Spleen (tissue), 11 donors: ENCODE data around the gene RLN2. TPM values are rescaled to one million over a fixed set of nuclear protein-coding genes. Genes with fewer than 3 reads are reported as not detected.

Experiments used
- DNase-seq: peaks from one replicate; pipeline ENCODE4 v3.0.0-alpha.2; 2020
- H3K27ac ChIP-seq, 8 donors: fragments of 200-600 bp; sonication (generic) in 7 of 8; 1 replicate in 4 of 8; 2 replicates in 4 of 8; pipeline versions ENCODE4 v1.5.0 to v1.8.0; 2016 to 2021; ENCODE audit warnings: inconsistent platforms in 4 of 8, mild to moderate bottlenecking in 4 of 8, moderate library complexity in 1 of 8
- H3K27me3 ChIP-seq, 7 donors: fragments of 200-600 bp; sonication (generic) in 6 of 7; replicated peaks in 1 of 7; 1 replicate in 4 of 7; 2 replicates in 3 of 7; pipeline versions ENCODE4 v1.5.0 to v1.8.0; 2016 to 2021; ENCODE audit warnings: inconsistent platforms in 3 of 7, mild to moderate bottlenecking in 1 of 7
- H3K36me3 ChIP-seq, 6 donors: fragments of 200-600 bp; sonication (generic) in 5 of 6; 1 replicate in 4 of 6; 2 replicates in 2 of 6; pipeline versions ENCODE4 v1.5.0 to v1.8.0; 2016 to 2021; ENCODE audit warnings: inconsistent platforms in 2 of 6
- H3K4me1 ChIP-seq, 6 donors: fragments of 200-600 bp; sonication (generic) in 5 of 6; 1 replicate in 3 of 6; 2 replicates in 3 of 6; pipeline versions ENCODE4 v1.5.0 to v1.8.0; 2016 to 2021; ENCODE audit warnings: inconsistent platforms in 3 of 6
- H3K4me3 ChIP-seq, 8 donors: fragments of 200-600 bp; sonication (generic) in 7 of 8; 1 replicate in 4 of 8; 2 replicates in 4 of 8; pipeline versions ENCODE4 v1.5.0 to v1.8.0; 2016 to 2021; ENCODE audit warnings: inconsistent platforms in 4 of 8, mild to moderate bottlenecking in 4 of 8, moderate library complexity in 2 of 8
- H3K9me3 ChIP-seq, 8 donors: fragments of 200-600 bp; sonication (generic) in 7 of 8; 1 replicate in 4 of 8; 2 replicates in 4 of 8; pipeline versions ENCODE4 v1.5.0 to v1.8.0; 2016 to 2021; ENCODE audit warnings: inconsistent platforms in 4 of 8
- CTCF ChIP-seq, 11 experiments: fragments of 200-600 bp in 7 of 11; fragments of 450-650 bp in 4 of 11; sonication (generic) in 4 of 11; IDR thresholded peaks in 8 of 11; conservative IDR thresholded peaks in 3 of 11; 1 replicate in 7 of 11; 2 replicates in 4 of 11; pipeline versions ENCODE4 v1.4.0 to v1.8.0; 2016 to 2021; ENCODE audit warnings: antibody characterized with exemption in 11 of 11, inconsistent platforms in 4 of 11, mild to moderate bottlenecking in 1 of 11
- POLR2A ChIP-seq, 3 donors: fragments of 450-650 bp; IDR thresholded peaks; one replicate each; pipeline ENCODE4 v1.5.1; 2017; ENCODE audit warnings: antibody characterized with exemption in 3 of 3, mild to moderate bottlenecking in 1 of 3
- POLR2AphosphoS5 ChIP-seq, 3 donors: sonication (generic); formaldehyde crosslinking; IDR thresholded peaks; one replicate each; pipeline ENCODE4 v1.5.1; 2017; ENCODE audit warnings: antibody characterized with exemption in 3 of 3
- WGBS, 5 donors: extraction: QIAGEN DNeasy Blood & Tissue Kit in 3 of 5; methylation state at CpG; one replicate each; pipeline versions ENCODE4 v1.1.5 to v1.1.7; 2013 to 2018; 5-methylcytosine and 5-hydroxymethylcytosine counted together
- intact Hi-C: fragments of 100-400 bp; cut with DNase I; formaldehyde crosslinking; loops from one replicate; pipeline ENCODE4 v1.15.0; 2023; ENCODE audit warnings: low total_unique reads
- polyA plus RNA-seq, 3 donors: library from polyadenylated mRNA; stranded (reverse); fragments of 200-250 nt; gene quantifications; one replicate each; pipeline ENCODE4 v1.2.1, GENCODE V29; 2013
- total RNA-seq, 7 donors: library from RNA; depleted of rRNA in 3 of 7; stranded (reverse); fragments of >200 nt in 3 of 7; fragmentation: NEBNext Ultra II Directional in 4 of 7; extraction: Animal tissue kit (Norgen Biotek cat#: 25700) in 4 of 7; gene quantifications; one replicate each; pipeline versions ENCODE4 v1.1.0 to v1.2.1, GENCODE V29; 2016 to 2021
- donor health status: healthy with polysubstance abuse.
- donor health status: DM: no; HTN: no; CAD: no; lungs with moderate emphysema.
- donor health status: DM: no; HTN: no; CAD: no.
- donor health status: Bipolar disorder and iron deficiency.
- donor health status: healthy.
- donor health status: DM: no; HTN: no; CAD: no.
- donor health status: DM: yes; HTN: yes; CAD: no.

Gene RLN2
- total and polyA plus RNA-seq, 10 donors = 0.43 to 2.5 (median 1.0) TPM; not detected in 4

DNA sequence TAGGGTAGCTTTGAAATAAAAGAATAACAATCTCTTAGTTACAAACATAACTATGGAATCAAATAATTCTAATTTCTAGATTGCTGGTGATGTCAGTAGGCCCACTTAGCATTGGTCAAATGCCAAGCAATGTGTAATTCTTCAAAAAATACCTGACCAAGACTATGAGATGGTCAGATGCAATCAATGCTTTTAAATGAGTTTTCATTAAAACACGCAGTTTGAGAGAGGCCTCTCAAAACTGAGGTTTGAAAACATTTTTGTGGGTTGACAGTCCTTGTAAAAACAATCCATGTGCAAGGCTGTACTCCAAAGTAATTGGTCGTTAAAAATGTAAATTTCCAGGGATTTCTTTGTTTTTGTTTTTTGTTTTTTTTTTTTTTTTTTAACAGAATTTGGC lies 1.2 kb upstream of the RLN2 start:
- Histone ChIP-seq H3K4me3 (no peak overlapping the region), H3K27ac (no peak overlapping the region), H3K27me3 (no peaks in the 10 kb centered on the region), H3K9me3 (no peaks in the 10 kb centered on the region), H3K4me1 (peaks cover 0 to 12% (median 4%) of the 10 kb centered on the region in 6 donors), H3K36me3 (no peaks in the 10 kb centered on the region)
- no peak for DNase-seq
- WGBS, 5 donors = 84 to 93% (median 91%) methylated on average over 2 of the region's 2 CpGs
- intact Hi-C loops = no loop called here
- TF ChIP-seq CTCF (IDR thresholded peaks at IDR 0.05 in 8 of 11, conservative IDR thresholded peaks at IDR 0.05 in 3 of 11) = no peak
- no peak for TF ChIP-seq POLR2A (IDR thresholded peaks at IDR 0.05)
- no peak for TF ChIP-seq POLR2AphosphoS5 (IDR thresholded peaks at IDR 0.05)

DNA sequence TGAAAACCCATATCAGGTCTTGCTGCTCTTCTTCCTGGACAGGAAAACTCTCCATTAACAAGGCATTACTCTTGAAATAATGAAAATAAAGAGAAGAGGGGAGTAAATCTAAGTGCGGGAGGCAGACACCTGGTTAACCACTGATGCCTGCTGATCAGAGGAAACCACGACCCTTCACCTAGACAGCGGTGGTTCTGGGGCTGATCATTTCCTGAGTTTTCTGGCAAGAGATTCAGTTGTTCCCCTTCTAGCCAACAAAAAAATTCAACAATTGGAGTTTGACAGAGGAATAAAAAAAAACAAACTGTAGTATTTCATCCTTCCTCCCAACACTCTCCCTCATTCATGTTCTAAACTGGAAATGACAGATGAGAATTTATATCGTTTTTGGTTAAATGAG lies 3.0 kb downstream of the RLN2 start:
- TF ChIP-seq CTCF (IDR thresholded peaks at IDR 0.05 in 8 of 11, conservative IDR thresholded peaks at IDR 0.05 in 3 of 11) (no peak), POLR2A (IDR thresholded peaks at IDR 0.05) (no peak), POLR2AphosphoS5 (IDR thresholded peaks at IDR 0.05) (no peak)
- 15 to 35% (median 18%) methylated on average over 4 of the region's 4 CpGs for WGBS, 5 donors
- Histone ChIP-seq H3K4me3 (no peak overlapping the region), H3K9me3 (peaks cover 0 to 14% (median 0%) of the 10 kb centered on the region in 8 donors), H3K27ac (no peak overlapping the region), H3K4me1 (peaks cover 0 to 12% (median 4%) of the 10 kb centered on the region in 6 donors), H3K36me3 (no peaks in the 10 kb centered on the region), H3K27me3 (no peaks in the 10 kb centered on the region)
- no peak for DNase-seq
- intact Hi-C loops = no loop called here

- intact Hi-C loops = no loop called here
- no peak overlapping the region for H3K27ac ChIP-seq
- 91 to 95% (median 91%) methylated on average over 1 of the region's 1 CpG for WGBS, 5 donors
- peaks cover 0 to 18% (median 4%) of the 10 kb centered on the region in 8 donors for H3K9me3 ChIP-seq
- no peaks in the 10 kb centered on the region for H3K27me3 ChIP-seq
- TF ChIP-seq POLR2A (IDR thresholded peaks at IDR 0.05) = no peak
- no peak for TF ChIP-seq CTCF (IDR thresholded peaks at IDR 0.05 in 8 of 11, conservative IDR thresholded peaks at IDR 0.05 in 3 of 11)
- TF ChIP-seq POLR2AphosphoS5 (IDR thresholded peaks at IDR 0.05) = no peak
- no peak overlapping the region for H3K4me3 ChIP-seq
- no peaks in the 10 kb centered on the region for H3K4me1 ChIP-seq
- no peak for DNase-seq
- no peaks in the 10 kb centered on the region for H3K36me3 ChIP-seq
Observed at GRCh38 chr9:5292141-5292540, 12.4 kb downstream of the RLN2 start.

DNA sequence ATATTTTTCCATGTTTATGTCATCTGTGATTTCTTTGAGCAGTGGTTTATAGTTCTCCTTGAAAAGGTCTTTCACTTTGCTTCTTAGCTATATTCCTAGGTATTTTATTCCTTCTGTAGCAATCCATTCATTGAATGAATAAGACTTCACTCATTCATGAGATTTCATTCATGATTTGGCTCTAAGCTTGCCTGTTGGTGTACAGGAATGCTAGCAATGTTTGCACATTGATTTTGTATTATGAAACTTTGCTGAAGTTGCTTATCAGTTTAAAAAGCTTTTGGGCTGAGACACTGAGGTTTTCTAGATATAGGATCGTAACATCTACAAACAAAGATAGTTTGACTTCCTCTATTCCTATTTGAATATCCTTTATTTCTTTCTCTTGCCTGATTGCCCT lies 15.9 kb downstream of the RLN2 start:
- no peaks in the 10 kb centered on the region for H3K27me3 ChIP-seq
- no peak overlapping the region for H3K27ac ChIP-seq
- DNase-seq = no peak
- intact Hi-C loops = no loop called here
- WGBS, 5 donors = 6 to 86% (median 80%) methylated on average over 1 of the region's 1 CpG
- H3K9me3 ChIP-seq = peaks cover 0 to 11% (median 0%) of the 10 kb centered on the region in 8 donors
- no peaks in the 10 kb centered on the region for H3K4me1 ChIP-seq
- no peak for TF ChIP-seq CTCF (IDR thresholded peaks at IDR 0.05 in 8 of 11, conservative IDR thresholded peaks at IDR 0.05 in 3 of 11)
- no peak for TF ChIP-seq POLR2A (IDR thresholded peaks at IDR 0.05)
- no peak for TF ChIP-seq POLR2AphosphoS5 (IDR thresholded peaks at IDR 0.05)
- H3K4me3 ChIP-seq = no peak overlapping the region
- no peaks in the 10 kb centered on the region for H3K36me3 ChIP-seq
